SK-N-MC (cell line): ENCODE results near the gene SEMA4B.

Experiments
- DNase-seq: peaks from one replicate; pipeline ENCODE4 v3.0.0-alpha.2; 2011; ENCODE audit warnings: low read depth, low spot score
- H3K27ac ChIP-seq: fragments of 200-600 bp; sonication (generic); 2 replicates; pipeline ENCODE4 v1.5.1; 2016; ENCODE audit warnings: mixed run types
- H3K36me3 ChIP-seq: fragments of 200-600 bp; sonication (generic); 2 replicates; pipeline ENCODE4 v1.6.1; 2017; ENCODE audit warnings: antibody characterized with exemption, low read length, mixed read lengths; ENCODE audit not compliant: insufficient read depth
- H3K4me3 ChIP-seq: fragments of 200-600 bp; sonication (generic); 2 replicates; pipeline ENCODE4 v1.5.1; 2016
- H3K9ac ChIP-seq: fragments of 200-600 bp; sonication (generic); 2 replicates; pipeline ENCODE4 v1.8.0; 2017; ENCODE audit warnings: mixed run types, mixed read lengths; ENCODE audit not compliant: insufficient read length
- H3K9me3 ChIP-seq: fragments of 200-600 bp; sonication (generic); 2 replicates; pipeline ENCODE4 v1.6.1; 2017; ENCODE audit warnings: low read depth, mild to moderate bottlenecking, antibody characterized with exemption, low read length, moderate library complexity, mixed read lengths
- EZH2 ChIP-seq: fragments of 200-600 bp; sonication (generic); IDR thresholded peaks from one replicate; pipeline ENCODE4 v1.6.1; 2017; ENCODE audit warnings: antibody characterized with exemption
- FOXP2 ChIP-seq: optimal IDR thresholded peaks from 2 replicates; pipeline ENCODE3; 2011; ENCODE audit warnings: mild to moderate bottlenecking, moderate library complexity; ENCODE audit not compliant: insufficient read depth; ENCODE audit errors: extremely low read length, control extremely low read depth
- POLR2AphosphoS5 ChIP-seq: IDR thresholded peaks from 2 replicates; pipeline ENCODE4 v1.6.1; 2012; ENCODE audit warnings: mild to moderate bottlenecking, low read depth, low read length, borderline replicate concordance

The SEMA4B gene

GRCh38 chr15:90194655-90195054 is 6.5 kb upstream of the SEMA4B start:
- TF ChIP-seq FOXP2: no peak
- no peak for TF ChIP-seq EZH2
- TF ChIP-seq POLR2AphosphoS5: no peak
- Histone ChIP-seq H3K9me3 (no peaks in the 10 kb centered on the region), H3K4me3 (no peak overlapping the region), H3K9ac (no peak overlapping the region), H3K36me3 (no peaks in the 10 kb centered on the region), H3K27ac (no peak overlapping the region)
- no peak for DNase-seq

GRCh38 chr15:90200534-90201129 is 498 bp upstream of the SEMA4B start:
- TF ChIP-seq POLR2AphosphoS5 (no peak), EZH2 (no peak), FOXP2 (no peak)
- Histone ChIP-seq H3K36me3 (no peaks in the 10 kb centered on the region), H3K27ac (no peak overlapping the region), H3K9ac (peak overlapping the region; percentile 69), H3K4me3 (peak overlapping the region; percentile 88), H3K9me3 (no peaks in the 10 kb centered on the region)
- DNase-seq: no peak

GRCh38 chr15:90201944-90202375 is 830 bp downstream of the SEMA4B start:
- peak overlapping the region; percentile 88 for H3K4me3 ChIP-seq
- H3K36me3 ChIP-seq: no peaks in the 10 kb centered on the region
- no peak for DNase-seq
- no peak overlapping the region for H3K27ac ChIP-seq
- H3K9ac ChIP-seq: peak overlapping the region; percentile 69
- TF ChIP-seq EZH2 (no peak), POLR2AphosphoS5 (no peak), FOXP2 (no peak)
- H3K9me3 ChIP-seq: no peaks in the 10 kb centered on the region

- Histone ChIP-seq H3K9me3 (no peaks in the 10 kb centered on the region), H3K4me3 (no peak overlapping the region), H3K36me3 (no peaks in the 10 kb centered on the region), H3K27ac (no peak overlapping the region), H3K9ac (no peak overlapping the region)
- no peak for TF ChIP-seq POLR2AphosphoS5
- no peak for TF ChIP-seq FOXP2
- TF ChIP-seq EZH2: no peak
- no peak for DNase-seq
Observed at GRCh38 chr15:90202929-90203328, 1.8 kb downstream of the SEMA4B start.

GRCh38 chr15:90203473-90203872 is 2.3 kb downstream of the SEMA4B start:
- TF ChIP-seq FOXP2 (no peak), EZH2 (no peak), POLR2AphosphoS5 (no peak)
- no peak for DNase-seq
- Histone ChIP-seq H3K9ac (no peak overlapping the region), H3K36me3 (no peaks in the 10 kb centered on the region), H3K9me3 (no peaks in the 10 kb centered on the region), H3K27ac (no peak overlapping the region), H3K4me3 (no peak overlapping the region)

GRCh38 chr15:90203922-90204321 is 2.8 kb downstream of the SEMA4B start:
- Histone ChIP-seq H3K36me3 (no peaks in the 10 kb centered on the region), H3K9me3 (no peaks in the 10 kb centered on the region), H3K4me3 (no peak overlapping the region), H3K9ac (no peak overlapping the region), H3K27ac (no peak overlapping the region)
- no peak for DNase-seq
- TF ChIP-seq EZH2 (no peak), POLR2AphosphoS5 (no peak), FOXP2 (no peak)

- no peak for TF ChIP-seq EZH2
- no peaks in the 10 kb centered on the region for H3K9me3 ChIP-seq
- DNase-seq: no peak
- no peaks in the 10 kb centered on the region for H3K36me3 ChIP-seq
- no peak overlapping the region for H3K9ac ChIP-seq
- H3K27ac ChIP-seq: no peak overlapping the region
- no peak overlapping the region for H3K4me3 ChIP-seq
Observed at GRCh38 chr15:90205050-90205848, 4.1 kb downstream of the SEMA4B start.

- Histone ChIP-seq H3K36me3 (no peaks in the 10 kb centered on the region), H3K9ac (no peak overlapping the region), H3K27ac (no peak overlapping the region), H3K9me3 (no peaks in the 10 kb centered on the region), H3K4me3 (no peak overlapping the region)
- TF ChIP-seq FOXP2 (no peak), EZH2 (no peak), POLR2AphosphoS5 (no peak)
- DNase-seq: no peak
Observed at GRCh38 chr15:90205886-90206285, 4.8 kb downstream of the SEMA4B start.

- H3K9ac ChIP-seq: no peak overlapping the region
- H3K27ac ChIP-seq: no peak overlapping the region
- no peak overlapping the region for H3K4me3 ChIP-seq
- no peaks in the 10 kb centered on the region for H3K9me3 ChIP-seq
- no peaks in the 10 kb centered on the region for H3K36me3 ChIP-seq
- TF ChIP-seq FOXP2 (no peak), POLR2AphosphoS5 (no peak), EZH2 (no peak)
- no peak for DNase-seq
Observed at GRCh38 chr15:90207252-90207651, 6.1 kb downstream of the SEMA4B start.
